ENCODE results near the gene PPP1R13L. TPM values are rescaled to one million over a fixed set of nuclear protein-coding genes. Genes with fewer than 3 reads are reported as not detected.
A peak's percentile ranks its signal among the peaks of the same experiment; 100 is the strongest.

The PPP1R13L gene
- total RNA-seq, 1 donor: 6.9 TPM

DNA sequence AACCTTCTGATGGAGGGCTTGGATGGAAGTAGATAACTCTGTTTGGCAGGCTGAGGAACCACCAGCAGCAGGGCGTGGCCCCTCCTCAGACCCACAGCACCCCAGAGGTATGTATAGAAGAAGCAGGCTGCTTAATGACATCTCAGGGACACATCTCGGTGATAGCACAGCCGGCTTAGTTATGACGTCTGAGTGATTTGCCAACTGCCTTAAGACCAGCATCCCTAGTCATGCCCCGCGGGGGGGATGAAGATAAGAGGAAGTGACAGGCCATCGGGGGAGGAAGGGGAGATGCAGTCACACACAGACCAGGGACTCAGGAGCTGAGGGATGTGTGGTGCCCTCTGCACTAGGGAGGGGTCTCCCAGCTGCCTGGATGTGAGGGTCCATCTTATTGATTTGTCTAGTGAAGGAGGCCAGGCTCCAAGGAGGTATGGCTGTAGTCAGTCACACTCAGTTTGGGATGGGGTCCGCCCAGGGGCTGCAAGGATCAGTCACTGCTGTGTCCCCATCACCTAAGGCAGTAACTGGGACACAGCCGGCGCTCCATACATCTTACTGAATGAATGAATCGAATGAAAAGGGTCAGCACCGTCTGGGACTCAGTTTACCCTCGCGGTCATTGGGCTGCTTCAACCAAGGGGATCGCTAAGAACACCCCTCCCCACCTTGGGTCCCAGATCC is 38.1 kb upstream of the PPP1R13L start:
- Histone ChIP-seq H3K4me3 (ENCODE audit: insufficient read depth, low read length) (peak overlapping the region; percentile 75), H3K4me1 (ENCODE audit: insufficient read depth, low read length) (peaks cover 31% of the 10 kb centered on the region), H2AFZ (ENCODE audit: low read length) (no peak overlapping the region), H3K36me3 (ENCODE audit: insufficient read depth, low read length) (no peaks in the 10 kb centered on the region), H3K27me3 (ENCODE audit: insufficient read depth, low read length) (no peaks in the 10 kb centered on the region), H3K9me3 (ENCODE audit: low read depth, low read length) (no peaks in the 10 kb centered on the region), H3K4me2 (ENCODE audit: insufficient read depth, low read length) (peak overlapping the region; percentile 89), H3K79me2 (ENCODE audit: insufficient read depth, low read length) (peaks cover 5% of the 10 kb centered on the region), H4K20me1 (ENCODE audit: insufficient read depth, low read length) (no peaks in the 10 kb centered on the region), H3K27ac (ENCODE audit: low read depth, low read length) (peak overlapping the region; percentile 98)
- TF ChIP-seq CTCF (IDR thresholded peaks at IDR 0.05; ENCODE audit: extremely low read depth, low read depth, low read length): no peak
- peak; percentile 69 for DNase-seq (ENCODE audit: insufficient read length, low spot score, missing footprints)

DNA sequence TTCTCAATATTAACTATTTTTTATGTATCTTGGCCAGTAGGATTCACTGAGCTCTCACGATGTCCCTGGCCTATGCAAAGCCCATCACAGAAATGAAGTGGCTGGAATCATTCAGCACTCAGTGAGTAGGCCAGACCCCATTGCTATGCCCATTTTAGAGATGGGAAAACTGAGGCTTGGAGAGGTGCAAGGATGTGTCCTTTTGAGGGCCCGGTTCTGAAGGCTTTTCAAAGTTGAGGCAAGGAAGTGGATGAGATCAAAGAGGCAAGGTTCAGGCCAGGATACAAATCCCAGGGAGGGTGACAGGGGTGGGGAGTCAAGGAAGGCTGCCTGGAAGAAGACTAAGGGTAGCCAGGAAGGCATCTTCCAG is 37.5 kb upstream of the PPP1R13L start:
- Histone ChIP-seq H2AFZ (ENCODE audit: low read length) (no peak overlapping the region), H3K9me3 (ENCODE audit: low read depth, low read length) (no peaks in the 10 kb centered on the region), H3K27ac (ENCODE audit: low read depth, low read length) (peak overlapping the region; percentile 98), H3K27me3 (ENCODE audit: insufficient read depth, low read length) (no peaks in the 10 kb centered on the region), H3K4me3 (ENCODE audit: insufficient read depth, low read length) (no peak overlapping the region), H3K36me3 (ENCODE audit: insufficient read depth, low read length) (no peaks in the 10 kb centered on the region), H3K4me1 (ENCODE audit: insufficient read depth, low read length) (peaks cover 31% of the 10 kb centered on the region), H3K79me2 (ENCODE audit: insufficient read depth, low read length) (peaks cover 5% of the 10 kb centered on the region), H3K4me2 (ENCODE audit: insufficient read depth, low read length) (peak overlapping the region; percentile 89), H4K20me1 (ENCODE audit: insufficient read depth, low read length) (no peaks in the 10 kb centered on the region)
- TF ChIP-seq CTCF (IDR thresholded peaks at IDR 0.05; ENCODE audit: extremely low read depth, low read depth, low read length): no peak
- peak; percentile 21 for DNase-seq (ENCODE audit: insufficient read length, low spot score, missing footprints)

DNA sequence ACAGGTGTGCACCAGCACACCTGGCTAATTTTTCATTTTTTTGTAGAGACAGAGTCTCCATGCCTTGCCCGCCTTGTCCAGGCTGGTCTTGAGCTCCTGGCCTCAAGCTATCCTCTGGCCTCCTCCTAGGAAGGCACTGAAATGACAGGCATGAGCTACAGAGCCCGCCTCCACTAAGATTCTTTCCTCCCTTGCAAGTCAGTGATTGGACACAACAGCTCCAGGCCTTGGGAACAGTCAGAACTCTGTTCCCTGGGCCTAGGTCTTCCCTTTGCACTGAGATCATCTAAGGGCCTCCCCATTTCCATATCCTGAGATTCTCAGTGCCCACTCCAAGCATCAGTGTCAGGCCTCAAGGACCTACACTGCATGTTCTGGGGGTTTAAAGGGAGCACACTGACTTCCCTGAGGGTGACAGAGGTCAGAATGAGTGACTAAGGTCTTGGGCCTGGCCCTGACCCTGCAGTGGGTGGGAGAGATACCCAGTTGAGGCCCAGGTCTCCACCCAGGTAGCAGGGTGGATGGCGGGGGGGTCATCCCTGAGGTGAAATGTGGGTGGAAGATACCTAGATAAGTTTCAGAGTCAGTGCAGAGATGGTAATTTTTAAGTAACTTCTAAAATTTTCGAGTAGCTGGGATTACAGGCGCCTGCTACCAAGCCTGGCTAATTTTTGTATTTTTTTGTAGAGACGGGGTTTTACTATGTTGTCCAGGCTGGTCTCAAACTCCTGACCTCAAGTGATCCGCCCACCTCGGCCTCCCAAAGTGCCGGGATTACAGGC is 36.2 kb upstream of the PPP1R13L start:
- peak; percentile 93 for DNase-seq (ENCODE audit: insufficient read length, low spot score, missing footprints)
- Histone ChIP-seq H4K20me1 (ENCODE audit: insufficient read depth, low read length) (no peaks in the 10 kb centered on the region), H3K27me3 (ENCODE audit: insufficient read depth, low read length) (no peaks in the 10 kb centered on the region), H3K4me3 (ENCODE audit: insufficient read depth, low read length) (no peak overlapping the region), H3K4me2 (ENCODE audit: insufficient read depth, low read length) (no peak overlapping the region), H3K9me3 (ENCODE audit: low read depth, low read length) (no peaks in the 10 kb centered on the region), H3K79me2 (ENCODE audit: insufficient read depth, low read length) (peaks cover 5% of the 10 kb centered on the region), H3K36me3 (ENCODE audit: insufficient read depth, low read length) (no peaks in the 10 kb centered on the region), H2AFZ (ENCODE audit: low read length) (no peak overlapping the region), H3K4me1 (ENCODE audit: insufficient read depth, low read length) (peaks cover 31% of the 10 kb centered on the region), H3K27ac (ENCODE audit: low read depth, low read length) (peak overlapping the region; percentile 78)
- no peak for TF ChIP-seq CTCF (IDR thresholded peaks at IDR 0.05; ENCODE audit: extremely low read depth, low read depth, low read length)

GRCh38 chr19:45440259-45440638 is 35.4 kb upstream of the PPP1R13L start:
- peak overlapping the region; percentile 76 for H3K4me2 ChIP-seq (ENCODE audit: insufficient read depth, low read length)
- DNase-seq (ENCODE audit: insufficient read length, low spot score, missing footprints): peak; percentile 66
- H4K20me1 ChIP-seq (ENCODE audit: insufficient read depth, low read length): no peaks in the 10 kb centered on the region
- H3K79me2 ChIP-seq (ENCODE audit: insufficient read depth, low read length): peaks cover 5% of the 10 kb centered on the region
- TF ChIP-seq CTCF (IDR thresholded peaks at IDR 0.05; ENCODE audit: extremely low read depth, low read depth, low read length): no peak
- peak overlapping the region; percentile 78 for H3K27ac ChIP-seq (ENCODE audit: low read depth, low read length)
- no peaks in the 10 kb centered on the region for H3K27me3 ChIP-seq (ENCODE audit: insufficient read depth, low read length)
- peaks cover 31% of the 10 kb centered on the region for H3K4me1 ChIP-seq (ENCODE audit: insufficient read depth, low read length)
- H3K36me3 ChIP-seq (ENCODE audit: insufficient read depth, low read length): no peaks in the 10 kb centered on the region
- no peaks in the 10 kb centered on the region for H3K9me3 ChIP-seq (ENCODE audit: low read depth, low read length)
- H3K4me3 ChIP-seq (ENCODE audit: insufficient read depth, low read length): peak overlapping the region; percentile 79
- peak overlapping the region; percentile 25 for H2AFZ ChIP-seq (ENCODE audit: low read length)
